IPS-15b (cell line): ENCODE results near the gene AKAP12.

Experiments
- H3K27me3 ChIP-seq: one replicate; pipeline ENCODE4 v1.6.1; 2013; ENCODE audit warnings: low read length; ENCODE audit not compliant: control insufficient read depth, insufficient read depth
- H3K36me3 ChIP-seq: one replicate; pipeline ENCODE4 v1.6.1; 2013; ENCODE audit warnings: low read length; ENCODE audit not compliant: control insufficient read depth, insufficient read depth
- H3K4me1 ChIP-seq: one replicate; pipeline ENCODE4 v1.6.1; 2013; ENCODE audit warnings: mild to moderate bottlenecking, low read length; ENCODE audit not compliant: control insufficient read depth, insufficient read depth
- H3K4me3 ChIP-seq: one replicate; pipeline ENCODE4 v1.5.1; 2013; ENCODE audit warnings: low read depth, low read length
- H3K9ac ChIP-seq: one replicate; pipeline ENCODE4 v1.6.1; 2013; ENCODE audit warnings: low read depth, mild to moderate bottlenecking, low read length
- H3K9me3 ChIP-seq: one replicate; pipeline ENCODE4 v1.6.1; 2013; ENCODE audit warnings: mild to moderate bottlenecking, low read length; ENCODE audit not compliant: control insufficient read depth, insufficient read depth

AKAP12 gene

GRCh38 chr6:151219192-151219591 is 20.6 kb upstream of the AKAP12 start:
- H3K27me3 ChIP-seq: no peaks in the 10 kb centered on the region
- no peak overlapping the region for H3K4me3 ChIP-seq
- H3K4me1 ChIP-seq: no peaks in the 10 kb centered on the region
- H3K36me3 ChIP-seq: no peaks in the 10 kb centered on the region
- no peak overlapping the region for H3K9ac ChIP-seq
- no peaks in the 10 kb centered on the region for H3K9me3 ChIP-seq

- Histone ChIP-seq H3K27me3 (no peaks in the 10 kb centered on the region), H3K9me3 (no peaks in the 10 kb centered on the region), H3K4me1 (no peaks in the 10 kb centered on the region), H3K36me3 (no peaks in the 10 kb centered on the region), H3K9ac (no peak overlapping the region), H3K4me3 (no peak overlapping the region)
These were observed 15.7 kb upstream of the AKAP12 start for GRCh38 chr6:151224076-151224475.

- H3K9ac ChIP-seq: no peak overlapping the region
- H3K4me3 ChIP-seq: no peak overlapping the region
- H3K27me3 ChIP-seq: no peaks in the 10 kb centered on the region
- H3K9me3 ChIP-seq: no peaks in the 10 kb centered on the region
- H3K4me1 ChIP-seq: no peaks in the 10 kb centered on the region
- no peaks in the 10 kb centered on the region for H3K36me3 ChIP-seq
These were observed 13.8 kb upstream of the AKAP12 start for GRCh38 chr6:151225919-151226318.

GRCh38 chr6:151228788-151229400 is 10.9 kb upstream of the AKAP12 start:
- no peaks in the 10 kb centered on the region for H3K36me3 ChIP-seq
- no peaks in the 10 kb centered on the region for H3K4me1 ChIP-seq
- H3K9ac ChIP-seq: no peak overlapping the region

GRCh38 chr6:151229401-151230276 is 10.1 kb upstream of the AKAP12 start:
- no peak overlapping the region for H3K9ac ChIP-seq
- H3K4me3 ChIP-seq: no peak overlapping the region
- no peaks in the 10 kb centered on the region for H3K4me1 ChIP-seq
- no peaks in the 10 kb centered on the region for H3K27me3 ChIP-seq
- H3K9me3 ChIP-seq: no peaks in the 10 kb centered on the region
- no peaks in the 10 kb centered on the region for H3K36me3 ChIP-seq

More at GRCh38 chr6:151228788-151229400, 10.9 kb upstream of the AKAP12 start:
- no peaks in the 10 kb centered on the region for H3K27me3 ChIP-seq
- H3K9me3 ChIP-seq: no peaks in the 10 kb centered on the region
- no peak overlapping the region for H3K4me3 ChIP-seq

- Histone ChIP-seq H3K4me1 (no peaks in the 10 kb centered on the region), H3K4me3 (no peak overlapping the region), H3K27me3 (no peaks in the 10 kb centered on the region), H3K36me3 (no peaks in the 10 kb centered on the region), H3K9me3 (no peaks in the 10 kb centered on the region), H3K9ac (no peak overlapping the region)
These were observed 9.5 kb upstream of the AKAP12 start for GRCh38 chr6:151230277-151230577.

- H3K36me3 ChIP-seq: no peaks in the 10 kb centered on the region
- H3K9ac ChIP-seq: no peak overlapping the region
- H3K9me3 ChIP-seq: no peaks in the 10 kb centered on the region
- no peak overlapping the region for H3K4me3 ChIP-seq
- H3K4me1 ChIP-seq: no peaks in the 10 kb centered on the region
- H3K27me3 ChIP-seq: no peaks in the 10 kb centered on the region
These were observed 6.9 kb upstream of the AKAP12 start for GRCh38 chr6:151232899-151233298.

GRCh38 chr6:151233731-151234130 is 6.0 kb upstream of the AKAP12 start:
- H3K4me3 ChIP-seq: no peak overlapping the region
- no peak overlapping the region for H3K9ac ChIP-seq
- H3K4me1 ChIP-seq: no peaks in the 10 kb centered on the region
- H3K36me3 ChIP-seq: no peaks in the 10 kb centered on the region
- H3K9me3 ChIP-seq: no peaks in the 10 kb centered on the region
- H3K27me3 ChIP-seq: peaks cover 3% of the 10 kb centered on the region

- H3K4me3 ChIP-seq: no peak overlapping the region
- H3K9ac ChIP-seq: no peak overlapping the region
- H3K4me1 ChIP-seq: peaks cover 5% of the 10 kb centered on the region
- H3K27me3 ChIP-seq: peaks cover 8% of the 10 kb centered on the region
- no peaks in the 10 kb centered on the region for H3K9me3 ChIP-seq
- no peaks in the 10 kb centered on the region for H3K36me3 ChIP-seq
These were observed 2.9 kb upstream of the AKAP12 start for GRCh38 chr6:151236668-151237401.

- peaks cover 13% of the 10 kb centered on the region for H3K4me1 ChIP-seq
- H3K9ac ChIP-seq: peak overlapping the region; percentile 61
- peak overlapping the region; percentile 79 for H3K4me3 ChIP-seq
These were observed 394 bp downstream of the AKAP12 start for GRCh38 chr6:151240036-151240685.

GRCh38 chr6:151240791-151241642 is 1.2 kb downstream of the AKAP12 start:
- Histone ChIP-seq H3K36me3 (no peaks in the 10 kb centered on the region), H3K9me3 (no peaks in the 10 kb centered on the region), H3K9ac (peak overlapping the region; percentile 54), H3K4me3 (peak overlapping the region; percentile 79), H3K4me1 (peaks cover 13% of the 10 kb centered on the region), H3K27me3 (peaks cover 8% of the 10 kb centered on the region)

More at GRCh38 chr6:151240036-151240685, 394 bp downstream of the AKAP12 start:
- Histone ChIP-seq H3K27me3 (peaks cover 8% of the 10 kb centered on the region), H3K36me3 (no peaks in the 10 kb centered on the region), H3K9me3 (no peaks in the 10 kb centered on the region)
